Fibroblast of lung (primary cell): ENCODE results near the gene ADH1B. TPM values are rescaled to one million over a fixed set of nuclear protein-coding genes. Genes with fewer than 3 reads are reported as not detected.

Experiments
- DNase-seq, 2 donors: peaks; one replicate each; pipeline versions ENCODE4 v3.0.0 to v3.0.0-alpha.2; 2010; ENCODE audit warnings: low read depth in 2 of 2
- H2AFZ ChIP-seq: 2 replicates; pipeline ENCODE4 v1.5.1; 2012; ENCODE audit warnings: low read length, control low read depth, inconsistent platforms
- H3K27ac ChIP-seq: 2 replicates; pipeline ENCODE4 v1.5.1; 2011; ENCODE audit warnings: low read length, control low read depth; ENCODE audit not compliant: insufficient read depth
- H3K27me3 ChIP-seq: 2 replicates; pipeline ENCODE4 v1.5.1; 2011; ENCODE audit warnings: mild to moderate bottlenecking, low read length; ENCODE audit not compliant: control insufficient read depth, insufficient read depth
- H3K36me3 ChIP-seq: 2 replicates; pipeline ENCODE4 v1.5.1; 2011; ENCODE audit warnings: low read length; ENCODE audit not compliant: control insufficient read depth, insufficient read depth
- H3K4me1 ChIP-seq: 2 replicates; pipeline ENCODE4 v1.5.1; 2011; ENCODE audit warnings: low read length; ENCODE audit not compliant: control insufficient read depth, insufficient read depth; ENCODE audit errors: extremely low read depth
- H3K4me2 ChIP-seq: 2 replicates; pipeline ENCODE4 v1.5.1; 2011; ENCODE audit warnings: low read length, control low read depth; ENCODE audit not compliant: insufficient read depth; ENCODE audit errors: extremely low read depth
- H3K4me3 ChIP-seq, 4 experiments: fragments of 200-600 bp in 1 of 4; sonication (generic) in 1 of 4; replicated peaks in 1 of 4; 2 replicates each; pipeline ENCODE4 v1.5.1; 2011 to 2016; ENCODE audit warnings: low read length in 4 of 4, low read depth in 3 of 4, mild to moderate bottlenecking in 3 of 4, control low read depth in 2 of 4, inconsistent platforms in 1 of 4, mixed read lengths in 1 of 4; ENCODE audit not compliant: insufficient read depth in 1 of 4; ENCODE audit errors: control extremely low read depth in 1 of 4
- H3K79me2 ChIP-seq: 2 replicates; pipeline ENCODE4 v1.5.1; 2012; ENCODE audit warnings: mild to moderate bottlenecking, low read length, inconsistent platforms; ENCODE audit not compliant: control insufficient read depth, insufficient read depth
- H3K9ac ChIP-seq: 2 replicates; pipeline ENCODE4 v1.5.1; 2011; ENCODE audit warnings: mild to moderate bottlenecking, low read length, control low read depth; ENCODE audit not compliant: insufficient read depth
- H3K9me3 ChIP-seq: 2 replicates; pipeline ENCODE4 v1.5.1; 2012; ENCODE audit warnings: low read depth, low read length; ENCODE audit not compliant: control insufficient read depth, insufficient read depth
- H4K20me1 ChIP-seq: 2 replicates; pipeline ENCODE4 v1.5.1; 2011; ENCODE audit warnings: low read length; ENCODE audit not compliant: control insufficient read depth, insufficient read depth; ENCODE audit errors: extremely low read depth
- CTCF ChIP-seq, 2 donors: IDR thresholded peaks in 1 of 2; conservative IDR thresholded peaks in 1 of 2; 1 replicate in 1 of 2; 2 replicates in 1 of 2; pipeline ENCODE4 v1.5.1; 2011 to 2012; ENCODE audit warnings: low read length in 2 of 2, control low read depth in 1 of 2, inconsistent platforms in 1 of 2, low read depth in 1 of 2, mild to moderate bottlenecking in 1 of 2
- EZH2 ChIP-seq: IDR thresholded peaks from 2 replicates; pipeline ENCODE4 v1.5.1; 2012; ENCODE audit warnings: low read length, control low read depth, mild to moderate bottlenecking; ENCODE audit errors: missing control alignments
- polyA plus RNA-seq, 2 donors: library from polyadenylated mRNA; depleted of rRNA in 1 of 2; stranded (reverse) in 1 of 2; unstranded in 1 of 2; fragments of >200 nt; gene quantifications; 2 replicates each; pipeline ENCODE4 v1.2.1, GENCODE V29; 2011 to 2012; ENCODE audit warnings: missing spikeins in 1 of 2
- total RNA-seq: library from RNA; depleted of rRNA; stranded (reverse); fragments of >200 nt; gene quantifications from 2 replicates; pipeline ENCODE4 v1.2.1, GENCODE V29; 2014

The ADH1B gene
- total and polyA plus RNA-seq, 2 donors (not counting 1 experiment from before 2014, with no cell fraction given) = 188 to 364 TPM

- peaks cover 5% of the 10 kb centered on the region for H3K4me1 ChIP-seq
- H3K79me2 ChIP-seq = no peaks in the 10 kb centered on the region
- H3K27ac ChIP-seq = peak overlapping the region; percentile 62
- H3K36me3 ChIP-seq = no peaks in the 10 kb centered on the region
- H3K27me3 ChIP-seq = no peaks in the 10 kb centered on the region
- H3K4me2 ChIP-seq = peak overlapping the region; percentile 83
- no peaks in the 10 kb centered on the region for H3K9me3 ChIP-seq
- DNase-seq = peak; percentile 80 to 100
- no peaks in the 10 kb centered on the region for H4K20me1 ChIP-seq
- no peak overlapping the region for H3K9ac ChIP-seq
- no peak overlapping the region for H2AFZ ChIP-seq
- no peak for TF ChIP-seq EZH2
- TF ChIP-seq CTCF (conservative IDR thresholded peaks at IDR 0.05 in 1 of 2, IDR thresholded peaks at IDR 0.05 in 1 of 2; ENCODE audit: low read depth in 1 of 2, low read length in 2 of 2) = no peak
- H3K4me3 ChIP-seq = no peak overlapping the region
Measured at GRCh38 chr4:99300934-99301333, 20.3 kb downstream of the ADH1B start.

GRCh38 chr4:99293357-99293756 lies 27.8 kb downstream of the ADH1B start:
- Histone ChIP-seq H3K36me3 (no peaks in the 10 kb centered on the region), H4K20me1 (no peaks in the 10 kb centered on the region), H3K4me3 (no peak overlapping the region), H3K9me3 (no peaks in the 10 kb centered on the region), H3K27me3 (no peaks in the 10 kb centered on the region), H3K27ac (no peak overlapping the region), H3K9ac (no peak overlapping the region), H3K4me2 (no peak overlapping the region), H2AFZ (no peak overlapping the region), H3K79me2 (no peaks in the 10 kb centered on the region), H3K4me1 (no peaks in the 10 kb centered on the region)
- no peak for TF ChIP-seq CTCF (conservative IDR thresholded peaks at IDR 0.05 in 1 of 2, IDR thresholded peaks at IDR 0.05 in 1 of 2; ENCODE audit: low read depth in 1 of 2, low read length in 2 of 2)
- no peak for TF ChIP-seq EZH2
- no peak for DNase-seq

- Histone ChIP-seq H3K4me1 (no peaks in the 10 kb centered on the region), H3K9ac (no peak within 1 kb of the TSS), H3K27ac (no peak within 1 kb of the TSS), H3K4me3 (no peak within 1 kb of the TSS), H3K9me3 (no peaks in the 10 kb centered on the region), H3K36me3 (no peaks in the 10 kb centered on the region), H2AFZ (no peak within 1 kb of the TSS), H3K4me2 (no peak within 1 kb of the TSS), H3K27me3 (no peaks in the 10 kb centered on the region), H4K20me1 (no peaks in the 10 kb centered on the region), H3K79me2 (no peaks in the 10 kb centered on the region)
- no peak for DNase-seq
- no peak for TF ChIP-seq EZH2
Measured at GRCh38 chr4:99290848-99291786, 30.1 kb downstream of the ADH1B start, which contains the start of gene ADH1A. Gene ADH1A, minus strand, starts transcription at chr4:99290985. Its CDS starts 71 bp downstream, at chr4:99290914.
